Endothelial cell (in vitro differentiated cells): ENCODE measurements around the gene GABPB1. TPM values are rescaled to one million over a fixed set of nuclear protein-coding genes. Genes with fewer than 3 reads are reported as not detected.

Experiments
- DNase-seq: peaks from one replicate; pipeline ENCODE4 v3.0.0; 2021; ENCODE audit warnings: low spot score
- H3K27ac Mint-ChIP-seq: one replicate; pipeline ENCODE4 v1.8.0; 2021; ENCODE audit warnings: mixed read lengths, inconsistent platforms; ENCODE audit not compliant: unreplicated experiment
- H3K27me3 Mint-ChIP-seq: one replicate; pipeline ENCODE4 v1.8.0; 2021; ENCODE audit warnings: mild to moderate bottlenecking, moderate library complexity, mixed read lengths, inconsistent platforms; ENCODE audit not compliant: unreplicated experiment
- H3K36me3 Mint-ChIP-seq: one replicate; pipeline ENCODE4 v1.8.0; 2021; ENCODE audit warnings: mild to moderate bottlenecking, low read depth, mixed read lengths, inconsistent platforms; ENCODE audit not compliant: unreplicated experiment
- H3K4me1 Mint-ChIP-seq: one replicate; pipeline ENCODE4 v1.8.0; 2021; ENCODE audit warnings: mild to moderate bottlenecking, mixed read lengths, inconsistent platforms; ENCODE audit not compliant: unreplicated experiment
- H3K4me3 Mint-ChIP-seq: one replicate; pipeline ENCODE4 v1.8.0; 2021; ENCODE audit warnings: mild to moderate bottlenecking, mixed read lengths, inconsistent platforms; ENCODE audit not compliant: unreplicated experiment
- H3K9me3 Mint-ChIP-seq: one replicate; pipeline ENCODE4 v1.8.0; 2021; ENCODE audit warnings: mixed read lengths, inconsistent platforms; ENCODE audit not compliant: unreplicated experiment
- total RNA-seq: library from RNA; stranded (reverse); fragmentation: NEBNext Ultra II Directional; extraction: Animal tissue kit (Norgen Biotek cat#: 25700); gene quantifications from one replicate; pipeline ENCODE4 v1.2.1, GENCODE V29; 2021; ENCODE audit not compliant: unreplicated experiment
- TF ChIP-seq, protein P1 (sequence below): fragments of 200-600 bp; sonication (generic); IDR thresholded peaks from one replicate; pipeline ENCODE4 v1.5.0; 2021; ENCODE audit warnings: antibody characterized with exemption; ENCODE audit not compliant: unreplicated experiment

The GABPB1 gene
- total RNA-seq, 1 donor from 2014 or later = 58.5 TPM

DNA sequence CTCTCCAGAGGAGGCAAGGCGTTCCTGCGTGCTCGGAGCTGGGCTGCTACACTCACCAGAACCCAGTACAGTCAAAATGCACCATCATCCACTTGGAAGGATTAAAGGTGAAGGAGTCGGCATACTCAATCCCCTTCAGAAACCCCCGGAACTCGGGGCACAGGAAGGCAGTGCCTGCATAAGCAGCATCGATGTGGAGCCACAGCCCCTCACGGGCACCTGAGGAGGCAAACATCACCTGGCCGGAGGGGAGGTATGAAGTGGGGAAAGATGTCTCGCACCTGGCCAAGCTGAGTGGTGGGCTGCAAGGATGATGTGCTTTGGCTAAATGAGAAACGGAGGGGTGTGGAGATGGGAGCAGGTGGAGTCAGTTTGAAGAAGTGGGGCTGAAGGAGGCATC is 102.4 kb downstream of the GABPB1 start:
- no peak for DNase-seq
- Mint-ChIP-seq H3K9me3 (no peaks in the 10 kb centered on the region), H3K27ac (no peak overlapping the region), H3K4me1 (no peaks in the 10 kb centered on the region), H3K27me3 (no peaks in the 10 kb centered on the region), H3K4me3 (no peak overlapping the region), H3K36me3 (no peaks in the 10 kb centered on the region)
- TF ChIP-seq, protein P1, sequence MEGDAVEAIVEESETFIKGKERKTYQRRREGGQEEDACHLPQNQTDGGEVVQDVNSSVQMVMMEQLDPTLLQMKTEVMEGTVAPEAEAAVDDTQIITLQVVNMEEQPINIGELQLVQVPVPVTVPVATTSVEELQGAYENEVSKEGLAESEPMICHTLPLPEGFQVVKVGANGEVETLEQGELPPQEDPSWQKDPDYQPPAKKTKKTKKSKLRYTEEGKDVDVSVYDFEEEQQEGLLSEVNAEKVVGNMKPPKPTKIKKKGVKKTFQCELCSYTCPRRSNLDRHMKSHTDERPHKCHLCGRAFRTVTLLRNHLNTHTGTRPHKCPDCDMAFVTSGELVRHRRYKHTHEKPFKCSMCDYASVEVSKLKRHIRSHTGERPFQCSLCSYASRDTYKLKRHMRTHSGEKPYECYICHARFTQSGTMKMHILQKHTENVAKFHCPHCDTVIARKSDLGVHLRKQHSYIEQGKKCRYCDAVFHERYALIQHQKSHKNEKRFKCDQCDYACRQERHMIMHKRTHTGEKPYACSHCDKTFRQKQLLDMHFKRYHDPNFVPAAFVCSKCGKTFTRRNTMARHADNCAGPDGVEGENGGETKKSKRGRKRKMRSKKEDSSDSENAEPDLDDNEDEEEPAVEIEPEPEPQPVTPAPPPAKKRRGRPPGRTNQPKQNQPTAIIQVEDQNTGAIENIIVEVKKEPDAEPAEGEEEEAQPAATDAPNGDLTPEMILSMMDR = no peak

DNA sequence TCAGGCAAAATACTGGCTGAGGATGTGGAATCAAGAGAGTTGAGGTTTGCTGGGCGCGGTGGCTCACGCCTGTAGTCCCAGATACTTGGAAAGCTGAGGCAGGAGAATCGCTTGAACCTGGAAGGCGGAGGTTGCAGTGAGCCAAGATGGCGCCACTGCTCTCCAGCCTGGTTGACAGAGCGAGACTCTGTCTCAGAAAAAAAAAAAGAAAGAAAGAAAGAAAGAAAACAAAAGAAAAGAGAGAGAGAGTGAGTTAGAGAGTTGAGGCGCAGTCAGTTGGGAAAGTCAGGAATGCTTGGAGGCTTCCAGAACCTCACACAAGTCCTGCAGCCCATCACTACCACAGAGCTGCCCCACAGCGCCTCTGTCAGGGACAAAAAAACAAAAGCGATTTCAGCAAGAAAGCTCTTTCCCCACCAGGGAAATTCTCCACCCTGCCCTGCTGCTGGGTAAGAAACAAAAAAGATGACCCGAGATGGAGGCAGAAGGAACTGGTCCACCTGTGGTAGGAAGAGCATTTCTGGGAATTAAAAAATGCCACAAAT is 103.3 kb downstream of the GABPB1 start:
- no peak overlapping the region for H3K4me3 Mint-ChIP-seq
- no peak for DNase-seq
- H3K27ac Mint-ChIP-seq = no peak overlapping the region
- no peaks in the 10 kb centered on the region for H3K9me3 Mint-ChIP-seq
- H3K36me3 Mint-ChIP-seq = no peaks in the 10 kb centered on the region
- TF ChIP-seq, protein P1 = no peak
- no peaks in the 10 kb centered on the region for H3K27me3 Mint-ChIP-seq
- no peaks in the 10 kb centered on the region for H3K4me1 Mint-ChIP-seq

DNA sequence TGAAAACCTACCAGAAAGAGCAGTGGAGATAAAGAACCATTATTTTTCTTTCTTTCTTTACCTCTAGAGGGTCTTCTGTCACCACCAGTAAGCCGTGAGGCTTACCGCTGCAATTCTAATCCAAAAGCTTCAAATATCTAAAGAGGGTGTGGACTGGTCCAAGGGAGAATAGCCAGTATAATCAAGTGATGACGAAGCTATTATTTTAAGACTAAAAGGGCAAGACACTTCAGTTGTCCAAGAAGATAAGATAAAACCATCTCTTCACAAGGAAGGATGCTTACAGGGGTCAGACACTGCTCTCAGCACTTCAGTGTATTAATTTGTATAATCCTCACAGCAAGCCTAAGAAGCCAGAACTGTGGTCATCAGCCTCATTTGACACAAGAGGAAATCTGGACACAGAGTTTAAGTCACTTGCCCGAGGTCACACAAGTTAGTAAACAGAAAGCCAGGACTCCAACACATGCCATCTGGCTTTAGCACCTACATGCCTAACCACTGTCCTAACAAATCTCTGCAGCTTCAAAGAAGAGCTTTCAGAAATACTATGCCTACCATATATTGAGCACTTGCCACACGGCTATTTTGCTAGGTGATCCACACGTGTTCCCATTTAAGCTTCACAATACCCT is 104.1 kb downstream of the GABPB1 start:
- no peak for DNase-seq
- Mint-ChIP-seq H3K4me1 (no peaks in the 10 kb centered on the region), H3K9me3 (no peaks in the 10 kb centered on the region), H3K27ac (no peak overlapping the region), H3K36me3 (no peaks in the 10 kb centered on the region), H3K27me3 (no peaks in the 10 kb centered on the region), H3K4me3 (no peak overlapping the region)
- TF ChIP-seq, protein P1 = no peak

DNA sequence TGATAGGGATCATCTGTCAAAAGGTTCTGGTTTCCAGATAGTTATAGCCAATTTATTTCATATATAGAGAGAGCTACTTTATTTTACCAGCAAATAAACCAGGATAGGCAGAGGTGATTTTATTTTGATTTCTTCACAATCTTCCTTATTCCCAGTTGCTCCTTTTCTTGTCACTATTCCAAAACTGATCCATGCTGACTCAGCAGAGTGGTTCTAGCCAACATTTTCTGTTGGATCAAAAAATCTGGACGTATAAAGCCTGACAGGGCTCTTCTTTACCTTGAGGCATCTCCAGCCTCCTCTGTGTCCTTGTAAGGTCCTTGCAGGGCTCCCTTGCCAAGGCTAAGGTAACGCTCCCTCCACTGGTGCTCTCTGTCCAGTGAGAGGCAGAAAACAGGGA is 105.3 kb downstream of the GABPB1 start:
- no peaks in the 10 kb centered on the region for H3K9me3 Mint-ChIP-seq
- H3K4me3 Mint-ChIP-seq = no peak overlapping the region
- H3K4me1 Mint-ChIP-seq = no peaks in the 10 kb centered on the region
- H3K27me3 Mint-ChIP-seq = no peaks in the 10 kb centered on the region
- TF ChIP-seq, protein P1 = no peak
- H3K36me3 Mint-ChIP-seq = no peaks in the 10 kb centered on the region
- no peak for DNase-seq
- no peak overlapping the region for H3K27ac Mint-ChIP-seq

DNA sequence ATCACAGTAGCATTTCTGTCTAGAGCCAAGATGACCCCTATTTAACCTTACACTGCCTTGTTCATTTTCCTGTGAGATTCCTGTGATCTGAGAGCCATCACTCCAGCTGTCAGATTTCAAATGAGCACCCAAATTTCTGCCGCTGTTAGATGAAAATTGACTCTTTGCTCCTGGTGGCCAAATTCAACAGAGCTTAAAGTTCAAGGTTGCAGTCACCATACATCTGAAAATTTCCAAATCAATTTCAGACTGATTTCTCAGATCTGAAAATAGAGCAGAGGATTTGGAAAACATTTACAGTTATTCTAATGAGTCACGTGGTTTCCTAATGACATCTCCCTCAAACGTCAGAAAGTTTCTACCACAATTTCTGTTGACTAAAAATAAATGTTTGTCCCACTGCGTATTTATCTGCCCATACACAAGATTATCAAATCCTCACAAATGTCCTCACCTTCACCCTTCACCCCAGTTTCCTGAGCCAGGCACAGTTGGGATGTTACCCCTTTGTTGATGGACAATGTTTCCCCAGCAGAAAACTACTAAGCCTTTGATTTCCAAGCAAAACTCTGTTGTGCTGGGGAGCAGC is 105.9 kb downstream of the GABPB1 start:
- no peak overlapping the region for H3K4me3 Mint-ChIP-seq
- H3K27me3 Mint-ChIP-seq = no peaks in the 10 kb centered on the region
- no peak overlapping the region for H3K27ac Mint-ChIP-seq
- no peak for DNase-seq
- H3K36me3 Mint-ChIP-seq = no peaks in the 10 kb centered on the region
- TF ChIP-seq, protein P1 = no peak
- H3K9me3 Mint-ChIP-seq = no peaks in the 10 kb centered on the region
- H3K4me1 Mint-ChIP-seq = no peaks in the 10 kb centered on the region
